ENCODE measurements around the gene COX7B2.

- TF ChIP-seq ZNF274 (IDR thresholded peaks at IDR 0.05; ENCODE audit: low read depth, low read length) (no peak), SUZ12 (IDR thresholded peaks at IDR 0.05; ENCODE audit: extremely low read depth, insufficient read depth, insufficient read length) (no peak)
Observed at GRCh38 chr4:46952451-46952850, 43.4 kb upstream of the COX7B2 start.
